Skeletal muscle tissue (tissue), 4 donors: ENCODE results near the gene ZMIZ2. TPM values are rescaled to one million over a fixed set of nuclear protein-coding genes. Genes with fewer than 3 reads are reported as not detected.
"Not testable (repeated sequence)": the region's sequence is repeated elsewhere in the genome, so short reads cannot be mapped to it uniquely, and the experiment has no call there.

ENCODE experiments used
- H3K27ac ChIP-seq: one replicate; pipeline ENCODE4 v1.7.0; 2013; ENCODE audit warnings: mild to moderate bottlenecking, low read depth, low read length, inconsistent platforms
- H3K27me3 ChIP-seq, 3 donors: one replicate each; pipeline ENCODE4 v1.7.0; 2013; ENCODE audit warnings: low read length in 3 of 3; ENCODE audit not compliant: control insufficient read depth in 3 of 3, insufficient read depth in 3 of 3
- H3K36me3 ChIP-seq, 3 donors: one replicate each; pipeline ENCODE4 v1.7.0; 2013; ENCODE audit warnings: low read length in 3 of 3; ENCODE audit not compliant: control insufficient read depth in 3 of 3, insufficient read depth in 3 of 3
- H3K4me1 ChIP-seq, 3 donors: one replicate each; pipeline ENCODE4 v1.7.0; 2013; ENCODE audit warnings: low read length in 3 of 3, mild to moderate bottlenecking in 3 of 3; ENCODE audit not compliant: control insufficient read depth in 3 of 3, insufficient read depth in 3 of 3
- H3K4me3 ChIP-seq, 3 donors: one replicate each; pipeline ENCODE4 v1.7.0; 2013; ENCODE audit warnings: low read length in 3 of 3
- H3K9ac ChIP-seq, 3 donors: one replicate each; pipeline ENCODE4 v1.7.0; 2013; ENCODE audit warnings: low read length in 3 of 3, mild to moderate bottlenecking in 3 of 3, moderate library complexity in 2 of 3, low read depth in 1 of 3
- H3K9me3 ChIP-seq, 3 donors: one replicate each; pipeline ENCODE4 v1.7.0; 2013; ENCODE audit warnings: low read length in 3 of 3; ENCODE audit not compliant: control insufficient read depth in 3 of 3
- total RNA-seq: library from RNA; depleted of rRNA; stranded (reverse); fragments of >200 nt; gene quantifications from one replicate; pipeline ENCODE4 v1.2.3, GENCODE V29; 2014
- donor health status: Osteomylitis.

The ZMIZ2 gene
- total RNA-seq, 1 donor from 2014 or later, result 4.2 TPM

- peaks cover 15 to 30% (median 24%) of the 10 kb centered on the region in 3 donors for H3K36me3 ChIP-seq
- H3K9me3 ChIP-seq, result no peaks in the 10 kb centered on the region
- H3K27ac ChIP-seq, result peak overlapping the region; percentile 96
- peak overlapping the region; percentile 81 to 96 (median 91) for H3K9ac ChIP-seq
- no peaks in the 10 kb centered on the region for H3K27me3 ChIP-seq
- H3K4me3 ChIP-seq, result peak overlapping the region; percentile 83 to 93 (median 91)
- H3K4me1 ChIP-seq, result peaks cover 16 to 28% (median 17%) of the 10 kb centered on the region in 3 donors
These were observed 48.9 kb downstream of the ZMIZ2 start for GRCh38 chr7:44797329-44798258.

DNA sequence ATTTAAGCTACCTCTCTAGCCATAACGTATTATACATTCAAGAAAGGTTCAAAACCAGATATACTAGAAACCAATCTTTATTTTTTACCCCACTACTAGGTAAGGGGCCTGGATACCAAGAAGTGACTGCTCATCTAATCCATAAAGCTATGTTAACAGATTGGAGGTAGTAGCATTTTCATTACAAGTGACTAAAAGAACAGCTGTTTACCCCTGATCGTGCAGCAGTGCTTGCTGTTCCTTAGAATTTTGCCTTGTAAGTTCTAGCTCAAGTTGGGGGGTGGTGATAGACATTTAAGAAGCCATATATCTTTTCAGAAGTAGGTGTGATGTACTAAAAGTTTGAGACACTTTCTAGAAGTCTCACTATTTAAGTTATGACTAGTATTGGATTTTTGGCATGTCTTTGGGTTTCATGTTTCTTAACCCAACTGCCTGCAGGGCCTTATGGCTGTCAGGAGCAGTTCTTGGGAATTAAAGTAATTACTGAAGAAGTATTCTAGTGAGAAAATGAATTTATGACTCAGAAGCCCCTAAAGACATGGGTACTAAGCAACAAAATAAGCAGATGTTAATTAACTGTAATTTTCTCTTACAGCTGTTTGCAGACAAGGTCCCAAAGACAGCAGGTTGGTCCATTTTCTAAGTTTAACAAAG is 50.1 kb downstream of the ZMIZ2 start:
- no peak overlapping the region for H3K4me3 ChIP-seq
- peaks cover 22 to 37% (median 31%) of the 10 kb centered on the region in 3 donors for H3K36me3 ChIP-seq
- peak overlapping the region in 1 of 3 donors; percentile 45 for H3K9ac ChIP-seq
- no peaks in the 10 kb centered on the region for H3K9me3 ChIP-seq
- H3K27ac ChIP-seq, result peak overlapping the region; percentile 96
- no peaks in the 10 kb centered on the region for H3K27me3 ChIP-seq
- peaks cover 16 to 28% (median 17%) of the 10 kb centered on the region in 3 donors for H3K4me1 ChIP-seq

GRCh38 chr7:44799939-44800338 is 51.3 kb downstream of the ZMIZ2 start:
- Histone ChIP-seq H3K4me1 (peaks cover 16 to 28% (median 17%) of the 10 kb centered on the region in 3 donors), H3K9ac (no peak overlapping the region), H3K36me3 (peaks cover 25 to 37% (median 34%) of the 10 kb centered on the region in 3 donors)

GRCh38 chr7:44801890-44802289 is 53.2 kb downstream of the ZMIZ2 start:
- no peak overlapping the region for H3K9ac ChIP-seq
- peaks cover 14 to 23% (median 16%) of the 10 kb centered on the region in 3 donors for H3K4me1 ChIP-seq
- no peaks in the 10 kb centered on the region for H3K9me3 ChIP-seq
- H3K36me3 ChIP-seq, result peaks cover 25 to 37% (median 34%) of the 10 kb centered on the region in 3 donors
- H3K27ac ChIP-seq, result no peak overlapping the region
- H3K27me3 ChIP-seq, result no peaks in the 10 kb centered on the region
- no peak overlapping the region for H3K4me3 ChIP-seq

More at GRCh38 chr7:44799939-44800338, 51.3 kb downstream of the ZMIZ2 start:
- no peaks in the 10 kb centered on the region for H3K27me3 ChIP-seq
- H3K4me3 ChIP-seq, result no peak overlapping the region
- H3K27ac ChIP-seq, result no peak overlapping the region
- no peaks in the 10 kb centered on the region for H3K9me3 ChIP-seq

- Histone ChIP-seq H3K4me3 (no peak overlapping the region), H3K27ac (no peak overlapping the region), H3K4me1 (peaks cover 12 to 19% (median 15%) of the 10 kb centered on the region in 3 donors), H3K9ac (no peak overlapping the region), H3K36me3 (peaks cover 25 to 37% (median 34%) of the 10 kb centered on the region in 3 donors), H3K9me3 (no peaks in the 10 kb centered on the region), H3K27me3 (no peaks in the 10 kb centered on the region)
These were observed 53.9 kb downstream of the ZMIZ2 start for GRCh38 chr7:44802418-44803025.

DNA sequence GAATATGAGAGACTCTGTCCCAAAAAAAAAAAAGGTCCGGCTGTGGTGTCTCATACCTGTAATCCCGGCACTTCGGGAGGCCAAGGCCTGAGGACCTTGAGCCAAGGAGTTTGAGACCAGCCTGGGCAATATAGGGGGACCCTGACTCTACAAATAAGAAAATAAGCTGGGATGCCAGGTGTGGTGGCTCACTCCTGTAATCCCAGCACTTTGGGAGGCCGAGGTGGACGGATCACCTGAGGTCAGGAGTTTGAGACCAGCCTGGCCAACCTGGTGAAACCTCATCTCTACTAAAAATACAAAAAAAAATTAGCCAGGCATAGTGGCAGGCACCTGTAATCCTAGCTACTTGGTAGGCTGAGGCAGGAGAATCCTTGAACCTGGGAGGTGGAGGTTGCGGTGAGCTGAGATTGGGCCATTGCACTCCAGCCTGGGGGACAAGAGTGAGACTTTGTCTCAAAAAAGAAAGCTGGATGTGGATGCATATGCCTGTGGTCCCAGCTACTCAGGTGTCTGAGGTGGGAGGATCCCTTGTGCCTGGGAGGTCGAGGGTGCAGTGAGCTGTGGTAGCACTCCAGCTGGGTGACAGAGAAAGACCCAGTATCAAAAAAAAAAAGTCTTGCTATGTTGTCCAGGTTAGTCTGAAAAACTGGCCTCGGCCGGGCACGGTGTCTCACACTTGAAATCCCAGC is 55.3 kb downstream of the ZMIZ2 start:
- not testable (repeated sequence) for H3K27ac ChIP-seq, H3K27me3 ChIP-seq, H3K9me3 ChIP-seq, H3K9ac ChIP-seq, H3K4me3 ChIP-seq, H3K4me1 ChIP-seq
- H3K36me3 ChIP-seq, result peaks cover 25 to 37% (median 34%) of the 10 kb centered on the region in 3 donors

DNA sequence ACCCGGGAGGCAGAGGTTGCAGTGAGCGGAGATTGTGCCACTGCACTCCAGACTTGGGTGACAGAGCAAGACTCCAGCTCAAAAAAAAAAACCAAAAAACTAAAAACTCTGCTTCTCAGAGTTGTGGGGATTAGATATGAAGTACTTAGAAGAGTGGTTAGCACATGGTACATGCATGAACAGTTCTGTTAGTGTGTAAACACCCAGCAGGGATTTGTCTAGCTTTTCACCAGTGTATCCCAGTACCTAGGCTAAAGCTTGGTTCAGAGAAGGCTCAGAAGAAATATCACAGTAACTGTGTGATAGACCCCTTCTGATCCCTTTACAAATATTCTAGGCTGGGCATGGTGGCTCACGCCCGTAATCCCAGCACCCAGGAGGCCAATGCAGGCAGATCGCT is 57.3 kb downstream of the ZMIZ2 start:
- Histone ChIP-seq H3K4me1 (no peaks in the 10 kb centered on the region), H3K27ac (no peak overlapping the region), H3K9me3 (no peaks in the 10 kb centered on the region), H3K9ac (no peak overlapping the region), H3K27me3 (no peaks in the 10 kb centered on the region), H3K4me3 (no peak overlapping the region), H3K36me3 (peaks cover 16 to 23% (median 21%) of the 10 kb centered on the region in 3 donors)

- Histone ChIP-seq H3K27ac (no peak overlapping the region), H3K27me3 (no peaks in the 10 kb centered on the region), H3K4me1 (no peaks in the 10 kb centered on the region), H3K9me3 (no peaks in the 10 kb centered on the region), H3K4me3 (no peak overlapping the region), H3K36me3 (peaks cover 0 to 3% (median 3%) of the 10 kb centered on the region in 3 donors), H3K9ac (no peak overlapping the region)
These were observed 60.3 kb downstream of the ZMIZ2 start for GRCh38 chr7:44808914-44809393.

GRCh38 chr7:44811093-44811492 is 62.4 kb downstream of the ZMIZ2 start:
- Histone ChIP-seq H3K4me1 (no peaks in the 10 kb centered on the region), H3K9me3 (no peaks in the 10 kb centered on the region), H3K9ac (no peak overlapping the region), H3K4me3 (no peak overlapping the region), H3K36me3 (no peaks in the 10 kb centered on the region), H3K27me3 (no peaks in the 10 kb centered on the region), H3K27ac (no peak overlapping the region)
